HG02852 (cell line): ENCODE measurements around the gene RCE1.

ENCODE experiments used
- ATAC-seq: cut with Tn5 transposase; IDR thresholded peaks from one replicate; pipeline ENCODE4 v1.9.1; 2021; ENCODE audit warnings: mild to moderate bottlenecking, moderate library complexity; ENCODE audit not compliant: unreplicated experiment

RCE1 gene

GRCh38 chr11:66844496-66845142 is 1.4 kb downstream of the RCE1 start:
- ATAC-seq: no peak

- no peak for ATAC-seq
Observed at GRCh38 chr11:66845143-66845875, 2.1 kb downstream of the RCE1 start.

GRCh38 chr11:66845876-66846212 is 2.6 kb downstream of the RCE1 start:
- ATAC-seq: no peak

- ATAC-seq: no peak
Observed at GRCh38 chr11:66846671-66847091, 3.4 kb downstream of the RCE1 start.

GRCh38 chr11:66847461-66848232 is 4.4 kb downstream of the RCE1 start:
- no peak for ATAC-seq

GRCh38 chr11:66848671-66849500 is 5.6 kb downstream of the RCE1 start:
- no peak for ATAC-seq

GRCh38 chr11:66849501-66850234 is 6.4 kb downstream of the RCE1 start:
- ATAC-seq: no peak

GRCh38 chr11:66850235-66850587 is 7.0 kb downstream of the RCE1 start:
- ATAC-seq: no peak

GRCh38 chr11:66850588-66851238 is 7.5 kb downstream of the RCE1 start:
- ATAC-seq: no peak

- ATAC-seq: no peak
Observed at GRCh38 chr11:66851239-66851596, 8.0 kb downstream of the RCE1 start.

- no peak for ATAC-seq
Observed at GRCh38 chr11:66851698-66852465, 8.6 kb downstream of the RCE1 start.

GRCh38 chr11:66852466-66853241 is 9.4 kb downstream of the RCE1 start:
- ATAC-seq: no peak

- ATAC-seq: no peak
Observed at GRCh38 chr11:66853242-66854229, 10.3 kb downstream of the RCE1 start.

GRCh38 chr11:66854231-66854661 is 11.0 kb downstream of the RCE1 start:
- no peak for ATAC-seq

- ATAC-seq: no peak
Observed at GRCh38 chr11:66854729-66855211, 11.5 kb downstream of the RCE1 start.

- ATAC-seq: peak; percentile 68
Observed at GRCh38 chr11:66855574-66856495, 12.6 kb downstream of the RCE1 start.
